SK-N-SH (cell line): ENCODE data around the gene EEFSEC. TPM values are rescaled to one million over a fixed set of nuclear protein-coding genes. Genes with fewer than 3 reads are reported as not detected.

Experiments used
- CTCF ChIA-PET: fragments of 300-600, 350-600 bp; formaldehyde crosslinking; extraction: SDS; loops from one replicate; lab custom pipeline; 2021; lab: Yijun Ruan, JAX
- POLR2A ChIA-PET: fragments of 350-600 bp; sonication (Branson Sonifier 250); formaldehyde crosslinking; extraction: SDS; loops from one replicate; lab custom pipeline; 2020; ENCODE audit warnings: antibody characterized with exemption, inconsistent platforms; lab: Yijun Ruan, JAX
- DNase-seq: peaks from one replicate; pipeline ENCODE4 v3.0.0; 2012
- H2AFZ ChIP-seq: fragments of 200-600 bp; sonication (generic); 2 replicates; pipeline ENCODE4 v1.8.1; 2016; ENCODE audit warnings: antibody characterized with exemption, mild to moderate bottlenecking, low read depth
- H3F3A ChIP-seq: fragments of 200-600 bp; sonication (generic); replicated peaks from 2 replicates; pipeline ENCODE3; 2016; ENCODE audit warnings: antibody characterized with exemption, mild to moderate bottlenecking; ENCODE audit not compliant: insufficient read depth
- H3K27ac ChIP-seq, 2 experiments: fragments of 200-500 bp in 1 of 2; fragments of 200-600 bp in 1 of 2; sonication (Bioruptor generic) in 1 of 2; sonication (generic), shearing (Covaris generic) in 1 of 2; 2 replicates each; pipeline versions ENCODE4 v1.5.1 to v1.6.1; 2014 to 2016; ENCODE audit warnings: low read depth in 2 of 2, inconsistent platforms in 1 of 2, low read length in 1 of 2, mild to moderate bottlenecking in 1 of 2, mixed read lengths in 1 of 2
- H3K27me3 ChIP-seq: fragments of 200-600 bp; sonication (generic), shearing (Covaris generic); 2 replicates; pipeline ENCODE4 v1.6.1; 2016; ENCODE audit warnings: mixed run types; ENCODE audit not compliant: insufficient read depth
- H3K36me3 ChIP-seq, 2 experiments: fragments of 200-500 bp in 1 of 2; fragments of 200-600 bp in 1 of 2; sonication (Bioruptor generic) in 1 of 2; sonication (generic) in 1 of 2; replicated peaks in 1 of 2; 2 replicates each; pipeline versions ENCODE3 to v1.5.1; 2014 to 2016; ENCODE audit warnings: low read length in 1 of 2, mild to moderate bottlenecking in 1 of 2; ENCODE audit not compliant: insufficient read depth in 2 of 2, control insufficient read depth in 1 of 2
- H3K4me1 ChIP-seq, 2 experiments: fragments of 200-500 bp in 1 of 2; fragments of 200-600 bp in 1 of 2; sonication (Bioruptor generic) in 1 of 2; sonication (generic), shearing (Covaris generic) in 1 of 2; 2 replicates each; pipeline versions ENCODE4 v1.5.1 to v1.6.1; 2014 to 2016; ENCODE audit warnings: low read depth in 1 of 2, low read length in 1 of 2, mixed run types in 1 of 2; ENCODE audit not compliant: insufficient read depth in 2 of 2, control insufficient read depth in 1 of 2
- H3K4me2 ChIP-seq: fragments of 200-600 bp; sonication (generic), shearing (Covaris generic); 2 replicates; pipeline ENCODE4 v1.6.1; 2017; ENCODE audit warnings: mixed run types
- H3K4me3 ChIP-seq, 2 experiments: fragments of 200-500 bp in 1 of 2; fragments of 200-600 bp in 1 of 2; sonication (Bioruptor generic) in 1 of 2; sonication (generic), shearing (Covaris generic) in 1 of 2; 2 replicates each; pipeline versions ENCODE4 v1.5.1 to v1.8.1; 2014 to 2016; ENCODE audit warnings: low read depth in 2 of 2, inconsistent platforms in 1 of 2, low read length in 1 of 2, mild to moderate bottlenecking in 1 of 2, mixed read lengths in 1 of 2, moderate library complexity in 1 of 2
- H3K79me2 ChIP-seq: fragments of 200-600 bp; sonication (generic); 2 replicates; pipeline ENCODE4 v1.8.1; 2017; ENCODE audit warnings: mild to moderate bottlenecking; ENCODE audit not compliant: insufficient read depth
- H3K9ac ChIP-seq: fragments of 200-600 bp; sonication (generic); 2 replicates; pipeline ENCODE4 v1.6.1; 2017; ENCODE audit warnings: mixed run types
- H3K9me2 ChIP-seq: fragments of 200-600 bp; sonication (generic); 2 replicates; pipeline ENCODE4 v1.6.1; 2017; ENCODE audit warnings: mixed run types
- H3K9me3 ChIP-seq: fragments of 200-600 bp; sonication (generic); 2 replicates; pipeline ENCODE4 v1.6.1; 2017; ENCODE audit warnings: mixed run types, mild to moderate bottlenecking, moderate library complexity
- H4K20me1 ChIP-seq: fragments of 200-600 bp; sonication (generic); 2 replicates; pipeline ENCODE4 v1.6.1; 2017; ENCODE audit warnings: mild to moderate bottlenecking, mixed run types; ENCODE audit not compliant: insufficient read depth
- CHD2 ChIP-seq: fragments of 150-350 bp; IDR thresholded peaks from 2 replicates; pipeline ENCODE4 v1.6.1; 2018; ENCODE audit warnings: low read length; ENCODE audit not compliant: partially characterized antibody
- EP300 ChIP-seq, 2 experiments: IDR thresholded peaks; 2 replicates each; pipeline versions ENCODE4 v1.4.0 to v1.6.1; 2012; ENCODE audit warnings: borderline replicate concordance in 1 of 2, low read depth in 1 of 2, low read length in 1 of 2
- FOSL2 ChIP-seq: IDR thresholded peaks from 2 replicates; pipeline ENCODE4 v1.4.0; 2012; ENCODE audit warnings: low read depth, mild to moderate bottlenecking, moderate library complexity, borderline replicate concordance
- GABPA ChIP-seq: IDR thresholded peaks from 2 replicates; pipeline ENCODE4 v1.4.0; 2012; ENCODE audit warnings: low read depth, mild to moderate bottlenecking
- IRF3 ChIP-seq: fragments of 150-350 bp; IDR thresholded peaks from 2 replicates; pipeline ENCODE4 v1.6.1; 2016; ENCODE audit warnings: mild to moderate bottlenecking, low read depth, low read length
- JUND ChIP-seq: IDR thresholded peaks from 2 replicates; pipeline ENCODE4 v1.4.0; 2012
- MEF2A ChIP-seq: IDR thresholded peaks from 2 replicates; pipeline ENCODE4 v1.4.0; 2012; ENCODE audit warnings: low read depth, borderline replicate concordance
- MXI1 ChIP-seq: IDR thresholded peaks from 2 replicates; pipeline ENCODE4 v1.6.1; 2012; ENCODE audit warnings: mild to moderate bottlenecking, low read depth, low read length, improper control_type of control experiment
- NRF1 ChIP-seq: IDR thresholded peaks from 2 replicates; pipeline ENCODE4 v1.6.1; 2012; ENCODE audit warnings: low read depth, mild to moderate bottlenecking, low read length
- RCOR1 ChIP-seq: fragments of 150-350 bp; IDR thresholded peaks from 2 replicates; pipeline ENCODE4 v1.6.1; 2017; ENCODE audit warnings: antibody characterized with exemption, low read length
- RFX5 ChIP-seq: IDR thresholded peaks from 2 replicates; pipeline ENCODE4 v1.6.1; 2012; ENCODE audit warnings: mild to moderate bottlenecking, improper control_type of control experiment, low read length
- TCF12 ChIP-seq: IDR thresholded peaks from 2 replicates; pipeline ENCODE4 v1.4.0; 2012
- YY1 ChIP-seq: IDR thresholded peaks from 2 replicates; pipeline ENCODE4 v1.4.0; 2012; ENCODE audit warnings: low read depth, mild to moderate bottlenecking
- ZBTB33 ChIP-seq: IDR thresholded peaks from 2 replicates; pipeline ENCODE4 v1.4.0; 2012; ENCODE audit warnings: low read depth, borderline replicate concordance
- WGBS: methylation state at CpG from one replicate; pipeline ENCODE4 v1.1.6; 2017; ENCODE audit warnings: low lambda C conversion rate; 5-methylcytosine and 5-hydroxymethylcytosine counted together
- polyA plus RNA-seq, 3 experiments: library from polyadenylated mRNA; depleted of rRNA; stranded (reverse); fragments of >200 nt; gene quantifications; 2 replicates each; pipeline ENCODE4 v1.2.3, GENCODE V29; 2012

EEFSEC gene
- polyA plus RNA-seq, 1 of the 3 experiments (the other 2 are of a cell fraction), result 12.4 TPM

GRCh38 chr3:128404276-128405068, 251.2 kb downstream of the EEFSEC start:
- TF ChIP-seq JUND (no peak), YY1 (no peak), CHD2 (no peak), FOSL2 (no peak), ZBTB33 (no peak), MXI1 (no peak), MEF2A (no peak), EP300 (IDR thresholded peaks at IDR 0.05; ENCODE audit: borderline replicate concordance in 1 of 2, low read depth in 1 of 2, low read length in 1 of 2) (no peak), IRF3 (no peak), GABPA (no peak), RFX5 (no peak), TCF12 (no peak), NRF1 (no peak), RCOR1 (no peak)
- H3K27ac ChIP-seq, result peak overlapping the region in 1 of 2 experiments; percentile 91; a peak in 2 of 4 replicates
- no peak overlapping the region for H3K4me3 ChIP-seq
- H3K4me1 ChIP-seq, result peaks cover 0 to 87% of the 10 kb centered on the region in 2 experiments; a peak in 2 of 4 replicates
- CTCF ChIA-PET, result interaction anchor here (0.6 to 1.9 kb wide), 7 partner anchors 12 to 234 kb away, joined by 3 to 7 read pairs (median 3); no protein-coding TSS in a partner anchor
- H3K9me3 ChIP-seq, result no peaks in the 10 kb centered on the region
- no peak overlapping the region for H2AFZ ChIP-seq
- no peaks in the 10 kb centered on the region for H3K79me2 ChIP-seq
- POLR2A ChIA-PET, result interaction anchor here (1.0 to 2.1 kb wide), 6 partner anchors 9 to 620 kb away, joined by 3 to 5 read pairs (median 3); no protein-coding TSS in a partner anchor
- no peaks in the 10 kb centered on the region for H3F3A ChIP-seq
- no peak overlapping the region for H3K4me2 ChIP-seq
- DNase-seq, result peak; percentile 68
- WGBS, result 88% methylated on average over 7 of the region's 23 CpGs
- no peaks in the 10 kb centered on the region for H3K27me3 ChIP-seq
- no peaks in the 10 kb centered on the region for H3K36me3 ChIP-seq
- no peaks in the 10 kb centered on the region for H3K9me2 ChIP-seq
- no peaks in the 10 kb centered on the region for H4K20me1 ChIP-seq
- no peak overlapping the region for H3K9ac ChIP-seq
